ENCODE measurements around the gene ZNF473.
"Not testable (repeated sequence)": the region's sequence is repeated elsewhere in the genome, so short reads cannot be mapped to it uniquely, and the experiment has no call there.

ZNF473 gene

GRCh38 chr19:50051228-50051895, 25.6 kb downstream of the ZNF473 start:
- DNase-seq = not testable (repeated sequence)

GRCh38 chr19:50051964-50052363, 26.2 kb downstream of the ZNF473 start:
- DNase-seq = no peak

- no peak for DNase-seq
These were observed 27.3 kb downstream of the ZNF473 start for GRCh38 chr19:50053119-50053518.

- DNase-seq = no peak
These were observed 32.6 kb downstream of the ZNF473 start for GRCh38 chr19:50058425-50058824.

- DNase-seq = no peak
These were observed 33.2 kb downstream of the ZNF473 start for GRCh38 chr19:50059045-50059444.

GRCh38 chr19:50060107-50060506, 34.3 kb downstream of the ZNF473 start:
- DNase-seq = no peak

- DNase-seq = no peak
These were observed 35.8 kb downstream of the ZNF473 start for GRCh38 chr19:50061650-50062049.

GRCh38 chr19:50065938-50066337, 40.1 kb downstream of the ZNF473 start:
- no peak for DNase-seq

GRCh38 chr19:50067575-50067974, 41.8 kb downstream of the ZNF473 start:
- no peak for DNase-seq

- DNase-seq = not testable (repeated sequence)
These were observed 42.6 kb downstream of the ZNF473 start for GRCh38 chr19:50068382-50068781.

- not testable (repeated sequence) for DNase-seq
These were observed 49.3 kb downstream of the ZNF473 start for GRCh38 chr19:50075076-50075475.

- DNase-seq = not testable (repeated sequence)
These were observed 50.0 kb downstream of the ZNF473 start for GRCh38 chr19:50075644-50076372.

GRCh38 chr19:50076581-50077355, 51.0 kb downstream of the ZNF473 start:
- not testable (repeated sequence) for DNase-seq

- not testable (repeated sequence) for DNase-seq
These were observed 53.2 kb downstream of the ZNF473 start for GRCh38 chr19:50079014-50079413.

GRCh38 chr19:50084440-50084839, 58.6 kb downstream of the ZNF473 start:
- DNase-seq = not testable (repeated sequence)

GRCh38 chr19:50087153-50087552, 61.3 kb downstream of the ZNF473 start:
- DNase-seq = not testable (repeated sequence)

- DNase-seq = not testable (repeated sequence)
These were observed 64.9 kb downstream of the ZNF473 start for GRCh38 chr19:50090706-50091105.

- DNase-seq = not testable (repeated sequence)
These were observed 66.0 kb downstream of the ZNF473 start for GRCh38 chr19:50091786-50092185.

- DNase-seq = not testable (repeated sequence)
These were observed 66.8 kb downstream of the ZNF473 start for GRCh38 chr19:50092597-50092996.

- not testable (repeated sequence) for DNase-seq
These were observed 72.1 kb downstream of the ZNF473 start for GRCh38 chr19:50097884-50098283.

- not testable (repeated sequence) for DNase-seq
These were observed 73.1 kb downstream of the ZNF473 start for GRCh38 chr19:50098892-50099291.

GRCh38 chr19:50099696-50100095, 73.9 kb downstream of the ZNF473 start:
- DNase-seq = not testable (repeated sequence)

GRCh38 chr19:50100946-50101345, 75.1 kb downstream of the ZNF473 start:
- not testable (repeated sequence) for DNase-seq

Measured in SHP77 treated with DMSO at 0.1 percent for 48 hours (cell line).